IPS-15b (cell line): ENCODE data around the gene GRIK4.
"Not testable (repeated sequence)": the region's sequence is repeated elsewhere in the genome, so short reads cannot be mapped to it uniquely, and the experiment has no call there.

ENCODE experiments used
- H3K27me3 ChIP-seq: one replicate; pipeline ENCODE4 v1.6.1; 2013; ENCODE audit warnings: low read length; ENCODE audit not compliant: control insufficient read depth, insufficient read depth
- H3K36me3 ChIP-seq: one replicate; pipeline ENCODE4 v1.6.1; 2013; ENCODE audit warnings: low read length; ENCODE audit not compliant: control insufficient read depth, insufficient read depth
- H3K4me1 ChIP-seq: one replicate; pipeline ENCODE4 v1.6.1; 2013; ENCODE audit warnings: mild to moderate bottlenecking, low read length; ENCODE audit not compliant: control insufficient read depth, insufficient read depth
- H3K4me3 ChIP-seq: one replicate; pipeline ENCODE4 v1.5.1; 2013; ENCODE audit warnings: low read depth, low read length
- H3K9ac ChIP-seq: one replicate; pipeline ENCODE4 v1.6.1; 2013; ENCODE audit warnings: low read depth, mild to moderate bottlenecking, low read length
- H3K9me3 ChIP-seq: one replicate; pipeline ENCODE4 v1.6.1; 2013; ENCODE audit warnings: mild to moderate bottlenecking, low read length; ENCODE audit not compliant: control insufficient read depth, insufficient read depth

The GRIK4 gene

DNA sequence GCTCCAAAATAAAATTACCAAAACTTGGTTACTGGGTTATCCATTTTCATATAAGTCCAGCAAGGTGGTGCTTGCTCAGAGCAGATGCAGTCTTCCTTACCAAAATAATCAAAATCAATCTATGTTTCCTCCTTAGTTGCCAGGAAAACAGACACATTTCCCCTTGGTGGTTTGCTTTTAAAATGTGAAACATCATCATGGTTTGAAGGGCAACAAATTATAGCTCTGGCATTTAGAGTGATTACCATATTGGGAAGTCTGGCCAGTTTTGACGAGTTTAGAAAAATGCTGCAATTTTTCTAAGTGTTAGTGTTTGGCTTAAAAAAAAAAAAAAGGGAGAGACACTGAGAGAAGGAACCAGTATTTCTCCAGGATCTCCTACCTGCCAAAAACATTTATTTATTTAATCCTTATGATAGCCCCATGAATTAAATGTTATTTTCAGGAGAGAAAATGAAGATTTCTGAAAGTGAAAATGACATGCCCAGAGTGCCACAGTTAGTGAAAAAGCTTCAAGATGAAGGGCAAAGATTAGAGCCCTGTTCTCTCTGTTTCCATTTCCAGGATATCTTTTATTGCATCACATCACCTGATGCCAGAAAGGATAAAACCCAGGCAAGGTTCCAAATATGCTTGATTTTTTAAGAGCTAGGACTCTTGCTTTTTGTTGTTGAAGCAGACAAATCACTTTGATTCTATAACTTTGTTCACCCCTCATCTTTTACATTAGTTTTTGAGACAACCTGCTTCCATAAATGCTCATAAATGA is 482.7 kb downstream of the GRIK4 start:
- H3K9me3 ChIP-seq: no peaks in the 10 kb centered on the region
- no peaks in the 10 kb centered on the region for H3K27me3 ChIP-seq
- no peak overlapping the region for H3K9ac ChIP-seq
- H3K4me3 ChIP-seq: no peak overlapping the region
- H3K36me3 ChIP-seq: no peaks in the 10 kb centered on the region
- H3K4me1 ChIP-seq: peaks cover 5% of the 10 kb centered on the region

- H3K4me1 ChIP-seq: peaks cover 2% of the 10 kb centered on the region
- H3K27me3 ChIP-seq: no peaks in the 10 kb centered on the region
- no peak overlapping the region for H3K9ac ChIP-seq
- H3K4me3 ChIP-seq: no peak overlapping the region
- no peaks in the 10 kb centered on the region for H3K9me3 ChIP-seq
- H3K36me3 ChIP-seq: no peaks in the 10 kb centered on the region
Observed at GRCh38 chr11:120995184-120995583, 483.6 kb downstream of the GRIK4 start.

- H3K9ac ChIP-seq: no peak overlapping the region
- no peaks in the 10 kb centered on the region for H3K9me3 ChIP-seq
- no peak overlapping the region for H3K4me3 ChIP-seq
- no peaks in the 10 kb centered on the region for H3K36me3 ChIP-seq
- no peaks in the 10 kb centered on the region for H3K27me3 ChIP-seq
- H3K4me1 ChIP-seq: no peaks in the 10 kb centered on the region
Observed at GRCh38 chr11:120996973-120997372, 485.4 kb downstream of the GRIK4 start.

- H3K4me3 ChIP-seq: no peak overlapping the region
- no peak overlapping the region for H3K9ac ChIP-seq
- H3K36me3 ChIP-seq: no peaks in the 10 kb centered on the region
- no peaks in the 10 kb centered on the region for H3K9me3 ChIP-seq
- H3K4me1 ChIP-seq: no peaks in the 10 kb centered on the region
- no peaks in the 10 kb centered on the region for H3K27me3 ChIP-seq
Observed at GRCh38 chr11:120998581-120998980, 487.0 kb downstream of the GRIK4 start.

DNA sequence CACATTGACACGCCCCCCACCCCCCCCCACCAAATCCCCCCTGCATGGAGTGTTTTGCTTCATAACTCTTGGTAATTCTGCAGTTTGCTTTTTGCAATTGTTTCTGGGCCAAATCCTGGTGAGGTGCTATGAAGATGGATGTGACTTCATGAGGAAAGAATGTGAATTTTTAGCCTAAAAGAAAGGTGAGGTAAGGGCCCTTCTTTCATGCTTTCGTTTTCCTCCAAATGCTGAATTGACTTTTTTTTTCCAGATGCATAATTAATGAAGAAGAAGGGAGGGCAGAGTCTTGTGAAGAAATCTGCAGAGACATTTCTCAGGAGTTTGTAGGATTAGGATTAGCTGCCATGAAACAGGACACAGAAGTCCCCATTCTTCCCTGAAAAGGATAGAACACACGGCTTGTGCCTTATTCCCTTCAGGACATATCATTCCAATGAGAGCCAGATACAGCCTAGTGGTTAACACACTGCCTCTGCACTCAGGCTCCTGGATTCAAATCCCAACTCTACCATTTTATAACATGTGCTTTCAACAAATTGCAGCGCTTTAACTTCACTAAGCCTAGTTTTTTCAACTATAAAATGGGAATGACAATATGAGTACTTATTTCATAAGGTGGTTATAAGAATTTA is 492.8 kb downstream of the GRIK4 start:
- Histone ChIP-seq H3K4me3 (no peak overlapping the region), H3K9ac (no peak overlapping the region), H3K4me1 (peaks cover 5% of the 10 kb centered on the region), H3K36me3 (no peaks in the 10 kb centered on the region), H3K27me3 (no peaks in the 10 kb centered on the region), H3K9me3 (no peaks in the 10 kb centered on the region)

- no peaks in the 10 kb centered on the region for H3K36me3 ChIP-seq
- no peaks in the 10 kb centered on the region for H3K9me3 ChIP-seq
- peaks cover 7% of the 10 kb centered on the region for H3K4me1 ChIP-seq
- H3K9ac ChIP-seq: no peak overlapping the region
- no peaks in the 10 kb centered on the region for H3K27me3 ChIP-seq
- H3K4me3 ChIP-seq: no peak overlapping the region
Observed at GRCh38 chr11:121006922-121007321, 495.4 kb downstream of the GRIK4 start.

DNA sequence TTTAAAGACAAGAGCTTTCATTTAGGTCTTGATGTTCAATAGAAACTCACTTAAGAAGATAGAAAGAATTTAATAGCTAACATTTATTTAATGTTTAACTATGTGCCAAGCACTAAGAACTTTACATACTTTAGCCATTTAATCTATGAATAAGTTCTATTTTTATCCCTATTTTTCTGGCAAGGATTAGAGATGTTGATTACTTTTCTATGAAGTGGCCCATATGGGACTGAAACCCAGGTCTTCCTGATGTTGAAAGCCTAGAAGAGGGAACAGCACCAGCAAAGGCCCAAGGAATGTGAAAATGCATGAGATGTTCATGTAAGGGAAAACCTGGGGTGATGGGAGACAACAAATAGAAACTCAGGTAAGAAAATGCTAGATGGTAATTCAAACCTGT is 497.0 kb downstream of the GRIK4 start:
- H3K27me3 ChIP-seq: no peaks in the 10 kb centered on the region
- H3K36me3 ChIP-seq: no peaks in the 10 kb centered on the region
- no peaks in the 10 kb centered on the region for H3K9me3 ChIP-seq
- H3K4me1 ChIP-seq: peaks cover 12% of the 10 kb centered on the region
- H3K4me3 ChIP-seq: no peak overlapping the region
- no peak overlapping the region for H3K9ac ChIP-seq

GRCh38 chr11:121012091-121012490 is 500.5 kb downstream of the GRIK4 start:
- Histone ChIP-seq H3K27me3 (no peaks in the 10 kb centered on the region), H3K4me1 (peaks cover 7% of the 10 kb centered on the region), H3K9ac (no peak overlapping the region), H3K9me3 (no peaks in the 10 kb centered on the region), H3K4me3 (no peak overlapping the region), H3K36me3 (no peaks in the 10 kb centered on the region)

- no peaks in the 10 kb centered on the region for H3K36me3 ChIP-seq
- H3K9ac ChIP-seq: no peak overlapping the region
- H3K4me3 ChIP-seq: no peak overlapping the region
- no peaks in the 10 kb centered on the region for H3K9me3 ChIP-seq
- no peaks in the 10 kb centered on the region for H3K27me3 ChIP-seq
- peaks cover 3% of the 10 kb centered on the region for H3K4me1 ChIP-seq
Observed at GRCh38 chr11:121018746-121019145, 507.2 kb downstream of the GRIK4 start.

DNA sequence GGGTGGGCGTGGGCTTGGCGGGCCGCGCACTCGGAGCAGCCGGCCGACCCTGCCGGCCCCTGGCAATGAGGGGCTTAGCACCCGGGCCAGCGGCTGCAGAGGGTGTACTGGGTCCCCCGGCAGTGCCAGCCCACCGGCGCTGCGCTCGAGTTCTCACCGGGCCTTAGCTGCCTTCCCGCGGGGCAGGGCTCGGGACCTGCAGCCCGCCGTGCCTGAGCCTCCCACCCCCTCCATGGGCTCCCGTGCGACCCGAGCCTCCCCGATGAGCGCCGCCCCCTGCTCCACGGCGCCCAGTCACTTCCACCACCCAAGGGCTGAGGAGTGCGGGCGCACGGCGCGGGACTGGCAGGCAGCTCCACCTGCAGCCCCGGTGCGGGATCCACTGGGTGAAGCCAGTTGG is 510.2 kb downstream of the GRIK4 start:
- H3K4me1 ChIP-seq: peaks cover 11% of the 10 kb centered on the region
- H3K9me3 ChIP-seq, H3K4me3 ChIP-seq, H3K27me3 ChIP-seq, H3K9ac ChIP-seq, H3K36me3 ChIP-seq: not testable (repeated sequence)

- Histone ChIP-seq H3K9ac (peak within 1 kb of the TSS; percentile 76), H3K4me3 (peak within 1 kb of the TSS; percentile 82), H3K9me3 (no peaks in the 10 kb centered on the region), H3K4me1 (peaks cover 11% of the 10 kb centered on the region), H3K36me3 (peaks cover 2% of the 10 kb centered on the region), H3K27me3 (no peaks in the 10 kb centered on the region)
Observed at GRCh38 chr11:121023848-121024751, 512.6 kb downstream of the GRIK4 start, which contains the start of gene TBCEL. TBCEL (plus strand) TSS chr11:121024102; CDS start chr11:121045691, 21,589 bp downstream.
